Dermis lymphatic vessel endothelial cell (primary cell): Measurements from ENCODE around the gene NAP1L4. TPM values are rescaled to one million over a fixed set of nuclear protein-coding genes. Genes with fewer than 3 reads are reported as not detected.

Experiments used
- total RNA-seq: library from RNA; depleted of rRNA; stranded (reverse); fragments of >200 nt; gene quantifications from 2 replicates; pipeline ENCODE4 v1.2.1, GENCODE V29; 2014

The NAP1L4 gene
- total RNA-seq, result 99.6 and 156 TPM in 2 replicates

DNA sequence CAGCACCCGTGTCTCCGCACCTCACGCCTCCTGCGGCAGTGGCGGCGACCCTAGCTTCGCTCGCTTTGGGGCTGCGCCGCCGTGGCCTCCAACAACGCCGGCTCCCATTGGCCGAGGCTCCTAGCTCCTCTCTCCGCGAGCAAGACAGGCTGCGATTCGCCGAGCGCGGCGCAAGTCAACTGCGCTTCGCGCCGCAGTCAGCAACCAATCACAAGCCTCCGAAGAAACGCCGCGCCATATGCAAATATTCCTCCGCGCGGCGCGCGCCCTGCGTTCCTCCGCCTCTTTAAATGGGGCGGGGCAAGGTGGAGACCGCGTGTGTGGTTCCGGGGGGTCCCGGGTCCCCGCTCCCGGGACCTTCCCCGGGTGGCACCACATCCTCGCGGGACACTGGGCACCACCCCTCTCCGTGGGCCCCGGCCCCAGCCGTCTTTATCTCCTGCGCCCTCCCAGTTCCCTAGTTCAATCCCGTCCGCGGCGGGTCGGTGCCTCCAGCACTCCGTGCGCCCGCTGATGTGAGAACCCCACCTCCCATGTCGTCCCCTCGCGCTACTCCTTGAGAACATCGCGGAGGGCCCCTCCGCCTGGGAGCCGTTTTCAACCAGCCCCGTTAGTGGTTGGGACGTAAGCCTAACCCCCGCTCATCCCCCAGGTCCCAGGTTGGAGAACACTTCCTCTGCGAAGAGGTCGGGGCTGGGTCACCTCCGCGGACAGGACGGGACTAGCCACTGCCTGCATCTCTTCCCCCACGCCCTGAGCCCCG is at the start of gene NAP1L4:
NAP1L4 (minus strand) TSS at position 96 of the 763 bp plus-strand sequence. CDS start 13,109 bp downstream, outside the sequence.

GRCh38 chr11:2928605-2929530 is 63.3 kb downstream of the NAP1L4 start, which contains the start of gene PHLDA2:
PHLDA2 (minus strand) TSS chr11:2929420; CDS start chr11:2929364, 56 bp downstream.

Other genes with a start within 250 kb of the NAP1L4 start
- 36.1 and 86.5 TPM in 2 replicates for gene CDKN1C, start 106.6 kb downstream of the NAP1L4 start, total RNA-seq
- gene PHLDA2, start 62.9 kb downstream of the NAP1L4 start, total RNA-seq, result 0.95 and 0.98 TPM in 2 replicates
- 31.6 and 33.4 TPM in 2 replicates for gene CARS1, start 65.1 kb upstream of the NAP1L4 start, total RNA-seq
- 57.7 and 65.3 TPM in 2 replicates for gene OSBPL5, start 173.0 kb upstream of the NAP1L4 start, total RNA-seq
- not detected in 2 replicates for gene MRGPRG, start 226.5 kb upstream of the NAP1L4 start, total RNA-seq
- not detected in 2 replicates for gene MRGPRE, start 240.1 kb upstream of the NAP1L4 start, total RNA-seq